ENCODE results near the gene KRT8.

Gene KRT8

DNA sequence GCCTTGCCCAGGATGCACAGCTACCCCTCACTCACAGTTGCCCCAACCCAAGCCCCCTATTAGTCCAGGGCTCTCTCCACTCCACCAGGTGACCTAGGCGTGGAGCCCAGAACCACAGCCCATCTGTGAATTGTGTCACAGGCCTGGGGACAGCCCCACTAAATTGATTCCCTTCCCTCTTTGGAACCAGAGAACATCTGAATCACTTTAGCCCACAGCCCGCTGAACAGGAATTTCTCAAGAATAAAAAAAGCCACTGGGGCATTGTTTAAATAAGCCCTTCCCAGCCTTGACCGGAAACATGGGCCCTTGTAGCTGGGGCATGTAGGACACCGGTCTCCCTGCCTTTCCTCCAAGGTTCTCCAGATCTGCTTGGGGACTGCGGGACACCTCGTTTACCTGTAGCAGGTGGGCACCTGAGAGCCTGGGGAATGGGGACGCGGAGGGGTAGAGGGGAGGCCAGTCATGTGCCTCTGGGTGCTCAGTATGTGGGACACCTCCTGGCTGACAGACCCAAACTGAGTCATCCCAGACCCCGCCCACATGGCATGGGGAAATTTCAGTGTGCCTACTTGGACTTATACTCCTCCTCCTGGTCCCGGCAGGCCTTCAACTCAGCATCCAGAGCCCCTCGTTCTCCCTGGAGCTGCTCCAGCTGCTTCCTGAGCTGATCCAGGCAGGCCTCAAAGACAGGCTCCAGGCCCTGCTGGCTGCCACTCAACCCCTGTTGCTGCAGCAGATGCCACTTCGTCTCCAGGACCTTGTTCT lies 57.4 kb downstream of the KRT8 start:
- no peak for DNase-seq

Measured in right kidney (tissue), 1 donor.